ENCODE measurements around the gene ATP13A1.
"Not testable (repeated sequence)": the region's sequence is repeated elsewhere in the genome, so short reads cannot be mapped to it uniquely, and the experiment has no call there.

- not testable (repeated sequence) for TF ChIP-seq POLR2A (IDR thresholded peaks at IDR 0.05; ENCODE audit: low read length); GATA1 (IDR thresholded peaks at IDR 0.05; ENCODE audit: low read depth, low read length)
Observed at GRCh38 chr19:19686119-19686518, 22.6 kb upstream of the ATP13A1 start.

Measured in erythroblast (primary cell).